NCI-H510A (cell line): Measurements from ENCODE around the gene SH3RF3.

Experiments used
- DNase-seq: peaks from one replicate; lab custom pipeline; 2025; lab: John Stamatoyannopoulos, UW

SH3RF3 gene

GRCh38 chr2:109419960-109420370 lies 291.0 kb downstream of the SH3RF3 start:
- DNase-seq, result no peak

GRCh38 chr2:109421101-109421500 lies 292.1 kb downstream of the SH3RF3 start:
- no peak for DNase-seq

- DNase-seq, result no peak
These were observed 292.6 kb downstream of the SH3RF3 start for GRCh38 chr2:109421642-109422041.

GRCh38 chr2:109422071-109422757 lies 293.2 kb downstream of the SH3RF3 start:
- DNase-seq, result no peak

- DNase-seq, result no peak
These were observed 293.9 kb downstream of the SH3RF3 start for GRCh38 chr2:109422758-109423500.

- no peak for DNase-seq
These were observed 294.8 kb downstream of the SH3RF3 start for GRCh38 chr2:109423556-109424359.

- no peak for DNase-seq
These were observed 296.4 kb downstream of the SH3RF3 start for GRCh38 chr2:109425411-109425810.

- DNase-seq, result no peak
These were observed 298.7 kb downstream of the SH3RF3 start for GRCh38 chr2:109427661-109428091.

- DNase-seq, result no peak
These were observed 299.3 kb downstream of the SH3RF3 start for GRCh38 chr2:109428281-109428680.

- no peak for DNase-seq
These were observed 300.0 kb downstream of the SH3RF3 start for GRCh38 chr2:109428841-109429566.

GRCh38 chr2:109429567-109430328 lies 300.7 kb downstream of the SH3RF3 start:
- no peak for DNase-seq

GRCh38 chr2:109430329-109430636 lies 301.3 kb downstream of the SH3RF3 start:
- DNase-seq, result no peak

- no peak for DNase-seq
These were observed 303.4 kb downstream of the SH3RF3 start for GRCh38 chr2:109432421-109432820.

- no peak for DNase-seq
These were observed 304.5 kb downstream of the SH3RF3 start for GRCh38 chr2:109433486-109433885.

GRCh38 chr2:109433926-109434325 lies 304.9 kb downstream of the SH3RF3 start:
- DNase-seq, result no peak

GRCh38 chr2:109434351-109434750 lies 305.3 kb downstream of the SH3RF3 start:
- DNase-seq, result no peak

GRCh38 chr2:109435066-109435690 lies 306.2 kb downstream of the SH3RF3 start:
- no peak for DNase-seq

GRCh38 chr2:109435901-109436598 lies 307.0 kb downstream of the SH3RF3 start:
- DNase-seq, result no peak

- peak; percentile 79 for DNase-seq
These were observed 307.7 kb downstream of the SH3RF3 start for GRCh38 chr2:109436610-109437225.
